HepG2 (cell line): ENCODE measurements around the gene CLDN4. TPM values are rescaled to one million over a fixed set of nuclear protein-coding genes. Genes with fewer than 3 reads are reported as not detected.

Source experiments
- ARNT2 ChIP-seq: sonication (generic); formaldehyde crosslinking; IDR thresholded peaks from 2 replicates; pipeline ENCODE4 v1.8.0; 2022; ENCODE audit warnings: mild to moderate bottlenecking, low read depth, missing genetic modification reagents, moderate library complexity
- BRD4 ChIP-seq: sonication (generic); formaldehyde crosslinking; IDR thresholded peaks from 2 replicates; pipeline ENCODE4 v1.4.0; 2020; ENCODE audit warnings: missing genetic modification reagents
- CCDC6 ChIP-seq: sonication (generic); formaldehyde crosslinking; IDR thresholded peaks from 2 replicates; pipeline ENCODE4 v1.8.1; 2022; ENCODE audit warnings: mild to moderate bottlenecking, missing genetic modification reagents, moderate library complexity
- CENPT ChIP-seq: sonication (generic); formaldehyde crosslinking; IDR thresholded peaks from 2 replicates; pipeline ENCODE4 v1.8.0; 2022; ENCODE audit warnings: low read depth, mild to moderate bottlenecking, moderate library complexity, missing genetic modification reagents
- HDAC2 ChIP-seq: sonication (generic); formaldehyde crosslinking; IDR thresholded peaks from 2 replicates; pipeline ENCODE4 v1.4.0; 2020; ENCODE audit warnings: missing genetic modification reagents
- KAT8 ChIP-seq: IDR thresholded peaks from 2 replicates; pipeline ENCODE4 v1.6.1; 2016; ENCODE audit warnings: missing genetic modification reagents, missing compliant biosample characterization
- LCORL ChIP-seq, 2 experiments: fragments of 450-650 bp in 1 of 2; sonication (generic) in 1 of 2; formaldehyde crosslinking in 1 of 2; IDR thresholded peaks; 2 replicates each; pipeline versions ENCODE4 v1.5.0 to v1.6.1; 2017 to 2020; ENCODE audit warnings: antibody characterized with exemption in 1 of 2, missing genetic modification reagents in 1 of 2
- NFE2L2 ChIP-seq: fragments of 150-350 bp; IDR thresholded peaks from 2 replicates; pipeline ENCODE4 v1.6.1; 2014; ENCODE audit warnings: low read length
- RNF2 ChIP-seq: fragments of 450-650 bp; conservative IDR thresholded peaks from 2 replicates; pipeline ENCODE4 v1.6.1; 2016; ENCODE audit warnings: low read depth
- SOX13 ChIP-seq, 3 experiments: fragments of 450-650 bp in 1 of 3; sonication (generic) in 1 of 3; formaldehyde crosslinking in 1 of 3; IDR thresholded peaks in 2 of 3; conservative IDR thresholded peaks in 1 of 3; 2 replicates each; pipeline versions ENCODE4 v1.5.0 to v1.6.1; 2016 to 2020; ENCODE audit warnings: antibody characterized with exemption in 1 of 3, mild to moderate bottlenecking in 1 of 3, missing compliant biosample characterization in 1 of 3, missing genetic modification reagents in 1 of 3, moderate library complexity in 1 of 3
- ZNF160 ChIP-seq: sonication (generic); formaldehyde crosslinking; IDR thresholded peaks from 2 replicates; pipeline ENCODE4 v1.8.0; 2022; ENCODE audit warnings: mild to moderate bottlenecking, inconsistent platforms, missing genetic modification reagents
- ZNF343 ChIP-seq: sonication (generic); formaldehyde crosslinking; IDR thresholded peaks from 2 replicates; pipeline ENCODE4 v1.4.0; 2020; ENCODE audit warnings: mild to moderate bottlenecking, missing genetic modification reagents
- ZNF468 ChIP-seq: sonication (generic); formaldehyde crosslinking; IDR thresholded peaks from 2 replicates; pipeline ENCODE4 v1.8.0; 2022; ENCODE audit warnings: mild to moderate bottlenecking, moderate library complexity, missing genetic modification reagents
- ZNF577 ChIP-seq: sonication (generic); formaldehyde crosslinking; IDR thresholded peaks from 2 replicates; pipeline ENCODE4 v1.4.0; 2020; ENCODE audit warnings: mild to moderate bottlenecking, low read depth, missing genetic modification reagents, borderline replicate concordance
- ZNF672 ChIP-seq: sonication (generic); formaldehyde crosslinking; IDR thresholded peaks from 2 replicates; pipeline ENCODE4 v1.8.1; 2022; ENCODE audit warnings: missing genetic modification reagents
- polyA plus RNA-seq, 8 experiments: library from polyadenylated mRNA; depleted of rRNA in 3 of 8; stranded (reverse) in 7 of 8; unstranded in 1 of 8; fragments of >200 nt; fragmentation: Illumina TruSeq in 4 of 8; extraction: Trizol in 4 of 8; gene quantifications; 2 replicates each; pipeline versions ENCODE4 v1.2.1 to v1.2.3, GENCODE V29; 2011 to 2016; ENCODE audit warnings: low read depth in 4 of 8, missing spikeins in 1 of 8, mixed read lengths in 1 of 8; ENCODE audit not compliant: insufficient read depth in 1 of 8
- total RNA-seq, 5 experiments: library from RNA; depleted of rRNA; stranded (reverse); fragments of >200 nt; fragmentation: Illumina TruSeq; extraction: Trizol; gene quantifications; 2 replicates each; pipeline ENCODE4 v1.2.3, GENCODE V29; 2016; ENCODE audit warnings: low read depth in 1 of 5
- TF ChIP-seq, protein P1 (sequence below): sonication (generic); formaldehyde crosslinking; conservative IDR thresholded peaks from 2 replicates; pipeline ENCODE4 v1.8.0; 2022; ENCODE audit warnings: missing genetic modification reagents
- TF ChIP-seq, protein P2 (sequence below): sonication (generic); formaldehyde crosslinking; IDR thresholded peaks from 2 replicates; pipeline ENCODE4 v1.4.0; 2020; ENCODE audit warnings: missing genetic modification reagents
- TF ChIP-seq, protein P3 (sequence below): sonication (generic); formaldehyde crosslinking; IDR thresholded peaks from 2 replicates; pipeline ENCODE4 v1.4.0; 2020; ENCODE audit warnings: missing genetic modification reagents, low read depth, mild to moderate bottlenecking, borderline replicate concordance
- TF ChIP-seq, protein P4 (sequence below): sonication (generic); formaldehyde crosslinking; IDR thresholded peaks from 2 replicates; pipeline ENCODE4 v1.8.1; 2022; ENCODE audit warnings: mild to moderate bottlenecking, missing genetic modification reagents
- TF ChIP-seq, protein P5 (sequence below): sonication (generic); formaldehyde crosslinking; IDR thresholded peaks from 2 replicates; pipeline ENCODE4 v1.4.0; 2020; ENCODE audit warnings: missing genetic modification reagents
- TF ChIP-seq, protein P6 (sequence below): sonication (generic); formaldehyde crosslinking; IDR thresholded peaks from 2 replicates; pipeline ENCODE4 v1.4.0; 2020; ENCODE audit warnings: missing genetic modification reagents

The CLDN4 gene
- total and polyA plus RNA-seq, 2 of the 13 experiments (the other 11 are each of a cell fraction or from before 2014, with no cell fraction given) = 28.2 to 35.7 TPM

DNA sequence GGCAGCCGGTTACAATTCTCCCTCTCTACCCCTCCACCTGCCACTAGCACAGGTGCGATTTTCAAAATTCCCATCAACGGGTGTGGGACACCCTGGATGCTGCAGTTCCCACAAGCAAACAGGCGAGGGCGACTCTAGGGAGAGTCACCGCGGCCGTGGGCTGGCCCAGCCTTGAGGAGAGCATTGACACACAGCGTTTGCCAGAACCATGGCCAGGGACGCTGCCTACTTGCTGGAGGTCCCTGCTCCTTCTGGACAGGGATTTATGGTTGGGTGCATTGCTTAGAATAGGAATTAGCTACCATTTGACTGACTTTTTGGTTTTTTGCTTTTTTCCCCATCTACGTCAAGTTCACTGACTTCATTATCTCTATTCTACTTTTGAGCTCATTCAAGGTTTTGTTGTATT is 19.0 kb upstream of the CLDN4 start (continued):
- TF ChIP-seq, protein P1, sequence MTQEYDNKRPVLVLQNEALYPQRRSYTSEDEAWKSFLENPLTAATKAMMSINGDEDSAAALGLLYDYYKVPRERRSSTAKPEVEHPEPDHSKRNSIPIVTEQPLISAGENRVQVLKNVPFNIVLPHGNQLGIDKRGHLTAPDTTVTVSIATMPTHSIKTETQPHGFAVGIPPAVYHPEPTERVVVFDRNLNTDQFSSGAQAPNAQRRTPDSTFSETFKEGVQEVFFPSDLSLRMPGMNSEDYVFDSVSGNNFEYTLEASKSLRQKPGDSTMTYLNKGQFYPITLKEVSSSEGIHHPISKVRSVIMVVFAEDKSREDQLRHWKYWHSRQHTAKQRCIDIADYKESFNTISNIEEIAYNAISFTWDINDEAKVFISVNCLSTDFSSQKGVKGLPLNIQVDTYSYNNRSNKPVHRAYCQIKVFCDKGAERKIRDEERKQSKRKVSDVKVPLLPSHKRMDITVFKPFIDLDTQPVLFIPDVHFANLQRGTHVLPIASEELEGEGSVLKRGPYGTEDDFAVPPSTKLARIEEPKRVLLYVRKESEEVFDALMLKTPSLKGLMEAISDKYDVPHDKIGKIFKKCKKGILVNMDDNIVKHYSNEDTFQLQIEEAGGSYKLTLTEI = no peak
- TF ChIP-seq ZNF468 (no peak), ZNF577 (no peak), KAT8 (CRISPR knock-in tag) (no peak), NFE2L2 (no peak), ARNT2 (no peak), LCORL (IDR thresholded peaks at IDR 0.05) (no peak), LCORL (CRISPR knock-in tag; IDR thresholded peaks at IDR 0.05) (no peak), ZNF672 (CRISPR knock-in tag) (no peak), RNF2 (no peak), ZNF343 (CRISPR knock-in tag) (no peak), SOX13 (IDR thresholded peaks at IDR 0.05) (no peak), SOX13 (CRISPR knock-in tag; conservative IDR thresholded peaks at IDR 0.05 in 1 of 2, IDR thresholded peaks at IDR 0.05 in 1 of 2) (no peak), BRD4 (CRISPR knock-in tag) (no peak), CENPT (CRISPR knock-in tag) (no peak), CCDC6 (CRISPR knock-in tag) (no peak), HDAC2 (no peak), ZNF160 (CRISPR knock-in tag) (no peak)
- TF ChIP-seq, protein P2, sequence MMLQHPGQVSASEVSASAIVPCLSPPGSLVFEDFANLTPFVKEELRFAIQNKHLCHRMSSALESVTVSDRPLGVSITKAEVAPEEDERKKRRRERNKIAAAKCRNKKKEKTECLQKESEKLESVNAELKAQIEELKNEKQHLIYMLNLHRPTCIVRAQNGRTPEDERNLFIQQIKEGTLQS (CRISPR knock-in tag) = no peak
- TF ChIP-seq, protein P3, sequence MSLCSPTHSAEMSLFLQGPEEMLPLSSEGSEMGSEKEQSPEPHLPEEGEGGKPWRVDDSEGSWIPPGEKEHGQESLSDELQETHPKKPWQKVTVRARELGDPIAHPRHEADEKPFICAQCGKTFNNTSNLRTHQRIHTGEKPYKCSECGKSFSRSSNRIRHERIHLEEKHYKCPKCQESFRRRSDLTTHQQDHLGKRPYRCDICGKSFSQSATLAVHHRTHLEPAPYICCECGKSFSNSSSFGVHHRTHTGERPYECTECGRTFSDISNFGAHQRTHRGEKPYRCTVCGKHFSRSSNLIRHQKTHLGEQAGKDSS (CRISPR knock-in tag) = no peak
- TF ChIP-seq, protein P4, sequence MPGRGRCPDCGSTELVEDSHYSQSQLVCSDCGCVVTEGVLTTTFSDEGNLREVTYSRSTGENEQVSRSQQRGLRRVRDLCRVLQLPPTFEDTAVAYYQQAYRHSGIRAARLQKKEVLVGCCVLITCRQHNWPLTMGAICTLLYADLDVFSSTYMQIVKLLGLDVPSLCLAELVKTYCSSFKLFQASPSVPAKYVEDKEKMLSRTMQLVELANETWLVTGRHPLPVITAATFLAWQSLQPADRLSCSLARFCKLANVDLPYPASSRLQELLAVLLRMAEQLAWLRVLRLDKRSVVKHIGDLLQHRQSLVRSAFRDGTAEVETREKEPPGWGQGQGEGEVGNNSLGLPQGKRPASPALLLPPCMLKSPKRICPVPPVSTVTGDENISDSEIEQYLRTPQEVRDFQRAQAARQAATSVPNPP (CRISPR knock-in tag) = no peak
- TF ChIP-seq, protein P5, sequence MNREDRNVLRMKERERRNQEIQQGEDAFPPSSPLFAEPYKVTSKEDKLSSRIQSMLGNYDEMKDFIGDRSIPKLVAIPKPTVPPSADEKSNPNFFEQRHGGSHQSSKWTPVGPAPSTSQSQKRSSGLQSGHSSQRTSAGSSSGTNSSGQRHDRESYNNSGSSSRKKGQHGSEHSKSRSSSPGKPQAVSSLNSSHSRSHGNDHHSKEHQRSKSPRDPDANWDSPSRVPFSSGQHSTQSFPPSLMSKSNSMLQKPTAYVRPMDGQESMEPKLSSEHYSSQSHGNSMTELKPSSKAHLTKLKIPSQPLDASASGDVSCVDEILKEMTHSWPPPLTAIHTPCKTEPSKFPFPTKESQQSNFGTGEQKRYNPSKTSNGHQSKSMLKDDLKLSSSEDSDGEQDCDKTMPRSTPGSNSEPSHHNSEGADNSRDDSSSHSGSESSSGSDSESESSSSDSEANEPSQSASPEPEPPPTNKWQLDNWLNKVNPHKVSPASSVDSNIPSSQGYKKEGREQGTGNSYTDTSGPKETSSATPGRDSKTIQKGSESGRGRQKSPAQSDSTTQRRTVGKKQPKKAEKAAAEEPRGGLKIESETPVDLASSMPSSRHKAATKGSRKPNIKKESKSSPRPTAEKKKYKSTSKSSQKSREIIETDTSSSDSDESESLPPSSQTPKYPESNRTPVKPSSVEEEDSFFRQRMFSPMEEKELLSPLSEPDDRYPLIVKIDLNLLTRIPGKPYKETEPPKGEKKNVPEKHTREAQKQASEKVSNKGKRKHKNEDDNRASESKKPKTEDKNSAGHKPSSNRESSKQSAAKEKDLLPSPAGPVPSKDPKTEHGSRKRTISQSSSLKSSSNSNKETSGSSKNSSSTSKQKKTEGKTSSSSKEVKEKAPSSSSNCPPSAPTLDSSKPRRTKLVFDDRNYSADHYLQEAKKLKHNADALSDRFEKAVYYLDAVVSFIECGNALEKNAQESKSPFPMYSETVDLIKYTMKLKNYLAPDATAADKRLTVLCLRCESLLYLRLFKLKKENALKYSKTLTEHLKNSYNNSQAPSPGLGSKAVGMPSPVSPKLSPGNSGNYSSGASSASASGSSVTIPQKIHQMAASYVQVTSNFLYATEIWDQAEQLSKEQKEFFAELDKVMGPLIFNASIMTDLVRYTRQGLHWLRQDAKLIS = no peak
- TF ChIP-seq, protein P6, sequence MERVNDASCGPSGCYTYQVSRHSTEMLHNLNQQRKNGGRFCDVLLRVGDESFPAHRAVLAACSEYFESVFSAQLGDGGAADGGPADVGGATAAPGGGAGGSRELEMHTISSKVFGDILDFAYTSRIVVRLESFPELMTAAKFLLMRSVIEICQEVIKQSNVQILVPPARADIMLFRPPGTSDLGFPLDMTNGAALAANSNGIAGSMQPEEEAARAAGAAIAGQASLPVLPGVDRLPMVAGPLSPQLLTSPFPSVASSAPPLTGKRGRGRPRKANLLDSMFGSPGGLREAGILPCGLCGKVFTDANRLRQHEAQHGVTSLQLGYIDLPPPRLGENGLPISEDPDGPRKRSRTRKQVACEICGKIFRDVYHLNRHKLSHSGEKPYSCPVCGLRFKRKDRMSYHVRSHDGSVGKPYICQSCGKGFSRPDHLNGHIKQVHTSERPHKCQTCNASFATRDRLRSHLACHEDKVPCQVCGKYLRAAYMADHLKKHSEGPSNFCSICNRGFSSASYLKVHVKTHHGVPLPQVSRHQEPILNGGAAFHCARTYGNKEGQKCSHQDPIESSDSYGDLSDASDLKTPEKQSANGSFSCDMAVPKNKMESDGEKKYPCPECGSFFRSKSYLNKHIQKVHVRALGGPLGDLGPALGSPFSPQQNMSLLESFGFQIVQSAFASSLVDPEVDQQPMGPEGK (CRISPR knock-in tag) = peak; percentile 34; the same call in 1 of the 2 replicates
